GM19238 (cell line): ENCODE results near the gene COG3.

Experiments used
- DNase-seq: peaks from one replicate; pipeline ENCODE4 v3.0.0; 2011; ENCODE audit warnings: low spot score; ENCODE audit not compliant: insufficient read length

Gene COG3

DNA sequence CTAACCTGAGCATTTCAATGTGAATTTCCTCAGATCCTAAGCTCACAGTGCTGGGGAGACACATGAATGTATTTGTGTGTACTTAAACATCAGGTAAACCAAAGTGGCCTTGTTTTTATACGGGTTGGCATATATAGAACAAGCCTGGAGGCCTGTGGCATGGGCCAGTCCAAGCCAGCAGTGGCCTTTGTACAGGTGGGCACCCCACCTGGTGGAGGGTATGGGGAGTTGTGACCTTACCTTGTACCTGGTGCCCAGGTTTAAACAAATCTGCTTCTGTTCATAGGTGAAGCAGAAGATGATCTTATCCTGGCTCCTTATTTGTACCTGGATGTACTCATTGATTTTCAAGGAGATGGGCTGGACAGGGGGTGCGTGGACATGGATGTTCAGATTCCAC, 79.8 kb downstream of the COG3 start:
- no peak for DNase-seq

GRCh38 chr13:45545686-45546409, 81.1 kb downstream of the COG3 start:
- DNase-seq, result no peak

DNA sequence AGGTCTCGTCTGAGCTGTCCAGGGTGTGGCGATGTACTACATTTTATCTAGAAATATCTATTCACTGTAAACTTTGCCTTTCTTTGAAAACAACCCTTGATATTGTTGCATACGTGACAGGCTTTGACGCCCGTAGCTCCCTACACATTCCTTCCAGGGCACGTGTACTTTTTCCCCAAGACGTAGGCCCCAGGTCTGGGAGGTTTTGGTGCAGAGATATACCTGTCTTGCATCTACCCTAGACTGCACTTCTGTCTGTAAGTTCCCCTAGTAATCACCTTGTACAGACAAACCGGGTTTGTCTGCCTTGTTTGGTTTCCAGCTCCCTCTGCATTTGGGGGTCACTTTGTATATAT, 81.6 kb downstream of the COG3 start:
- no peak for DNase-seq

- DNase-seq, result no peak
Measured at GRCh38 chr13:45548281-45548680, 83.5 kb downstream of the COG3 start.

- DNase-seq, result no peak
Measured at GRCh38 chr13:45554604-45555109, 89.9 kb downstream of the COG3 start.

DNA sequence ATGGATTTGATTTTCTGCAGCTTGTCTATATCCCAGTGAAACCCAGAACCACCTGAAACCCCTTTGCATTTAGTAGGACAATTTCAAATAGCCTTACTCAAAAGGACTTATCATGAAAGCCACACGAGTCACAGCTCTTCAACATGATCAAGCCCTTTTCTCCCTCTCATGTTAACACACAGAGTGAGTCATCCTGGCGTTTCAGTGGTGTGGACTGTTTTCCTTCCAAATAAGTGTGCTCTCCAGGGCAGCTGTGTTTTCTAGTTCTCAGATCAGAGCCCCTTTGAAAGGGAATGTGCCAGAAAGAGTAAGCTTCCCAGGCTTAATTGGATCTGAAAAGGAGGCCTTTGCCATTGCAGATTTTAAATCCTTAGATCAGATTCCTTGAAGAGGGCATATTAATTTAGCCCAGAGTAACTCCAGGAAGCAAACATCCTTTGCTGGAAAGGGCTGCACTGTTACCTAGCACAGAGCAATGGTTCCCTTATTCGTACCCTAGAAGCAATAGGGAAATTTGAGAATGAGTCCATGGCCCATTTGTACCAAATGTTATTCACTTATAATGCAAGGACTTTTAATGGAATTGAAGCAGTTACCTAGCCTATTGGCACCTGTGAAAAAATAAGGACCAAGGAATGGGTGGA, 99.5 kb downstream of the COG3 start:
- DNase-seq, result no peak

DNA sequence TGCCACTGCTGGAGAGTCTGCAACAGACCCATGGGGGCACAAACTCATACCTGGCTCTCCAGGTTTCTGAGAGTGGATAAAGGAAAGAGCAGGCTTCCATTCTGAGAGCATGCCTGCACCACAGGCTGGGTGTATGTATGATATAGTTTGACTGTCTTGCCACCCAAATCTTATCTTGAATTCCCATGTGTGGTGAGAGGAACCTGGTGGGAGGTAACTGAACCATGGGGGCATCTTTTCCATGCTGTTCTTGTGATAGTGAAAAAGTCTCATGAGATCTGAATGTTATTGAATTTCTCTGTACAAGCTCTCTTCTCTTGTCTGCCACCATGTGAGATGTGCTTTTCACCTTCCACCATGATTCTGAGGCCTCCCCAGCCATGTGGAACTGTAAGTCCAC, 100.6 kb downstream of the COG3 start:
- DNase-seq, result no peak

GRCh38 chr13:45575146-45575829, 110.5 kb downstream of the COG3 start:
- no peak for DNase-seq

DNA sequence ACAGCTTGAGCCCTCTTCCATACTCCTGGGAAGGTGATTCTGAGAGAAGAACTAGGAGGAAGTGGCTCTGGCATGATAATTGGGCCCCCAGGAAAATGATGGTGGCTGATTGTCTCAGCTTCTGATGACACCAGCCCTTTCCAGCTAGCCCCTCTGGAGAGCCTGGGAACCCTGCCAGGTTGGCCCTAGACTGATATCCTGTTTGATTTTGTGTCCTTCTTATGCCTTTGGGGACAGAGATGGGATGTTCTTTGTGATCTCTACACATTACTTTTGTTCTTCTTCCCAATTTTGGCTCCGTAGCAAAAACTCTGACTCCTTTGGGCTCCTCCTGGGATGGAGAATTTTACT, 111.1 kb downstream of the COG3 start:
- DNase-seq, result no peak

DNA sequence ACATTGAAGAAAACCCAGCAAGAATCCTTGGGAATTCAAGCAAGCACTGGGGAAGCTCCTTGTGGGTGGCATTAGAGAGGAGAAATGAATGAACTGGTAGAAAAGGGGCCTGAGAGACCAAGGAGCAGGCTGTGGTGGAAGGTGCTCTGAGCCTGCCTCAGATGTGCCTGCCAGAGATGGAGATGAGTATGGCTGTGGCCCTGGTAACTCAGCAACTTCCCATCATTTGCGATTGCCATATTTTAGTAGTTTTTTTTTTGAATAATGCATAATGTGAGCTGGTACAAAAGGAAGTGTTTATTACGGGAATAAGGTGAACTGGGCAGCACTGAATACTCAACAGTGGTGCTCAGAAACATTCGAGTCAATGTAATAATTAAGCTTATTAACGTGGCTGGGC, 111.7 kb downstream of the COG3 start:
- DNase-seq, result no peak

DNA sequence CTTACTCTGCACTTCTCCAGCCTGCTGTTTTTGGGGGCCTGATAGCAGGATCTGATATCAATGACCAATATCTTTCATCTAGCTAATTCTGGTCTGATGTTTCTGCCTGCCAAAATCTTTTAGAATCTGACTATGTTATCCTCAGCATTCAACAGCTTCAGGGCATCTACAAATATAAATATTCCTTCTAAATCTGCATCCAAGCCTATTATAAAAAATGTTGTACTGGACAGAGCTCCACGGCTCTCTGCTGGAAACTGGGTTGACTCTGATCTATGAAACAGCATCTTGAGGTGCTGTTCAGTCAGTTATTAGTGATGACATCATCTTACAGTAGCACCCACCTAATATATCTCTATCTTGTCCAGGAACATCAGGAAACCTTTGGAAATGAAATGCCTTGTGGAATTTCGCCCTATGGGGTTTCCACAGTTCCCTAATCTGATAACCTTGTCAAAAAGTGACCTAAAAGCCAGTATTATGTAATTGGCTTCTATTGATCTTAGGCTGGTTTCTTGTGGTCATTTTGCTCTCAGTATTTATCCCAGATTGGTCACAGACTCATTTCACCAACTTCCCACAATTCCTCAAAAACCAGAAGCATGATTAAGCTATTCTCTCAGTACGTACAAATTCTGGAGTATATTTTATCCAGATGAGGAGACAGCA, 117.8 kb downstream of the COG3 start:
- no peak for DNase-seq

DNA sequence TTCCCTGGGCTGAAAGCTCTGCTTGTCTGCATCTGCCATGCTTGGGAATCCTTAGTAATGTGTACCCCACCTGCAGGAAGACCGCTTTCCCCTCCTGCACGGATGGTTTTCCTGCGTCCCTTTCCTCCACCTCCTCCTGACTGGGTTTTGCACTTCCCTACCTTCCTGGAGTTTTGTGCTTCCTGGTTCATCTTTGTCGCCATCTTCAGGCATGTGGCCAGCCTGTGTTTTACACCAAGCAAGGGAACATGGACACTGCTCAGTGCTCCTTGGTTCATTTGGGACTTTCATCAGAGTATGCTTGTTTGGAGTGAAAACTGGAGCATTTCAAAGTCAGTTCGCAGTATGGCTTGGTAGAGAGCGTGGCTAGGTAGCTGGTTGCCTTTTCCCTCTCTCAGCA, 120.1 kb downstream of the COG3 start:
- DNase-seq, result no peak
